Measurements from ENCODE around the gene BANP. TPM values are rescaled to one million over a fixed set of nuclear protein-coding genes. Genes with fewer than 3 reads are reported as not detected.

Gene BANP
- polyA plus RNA-seq, 1 of the 3 experiments (the other 2 are of a cell fraction): 16.8 TPM

DNA sequence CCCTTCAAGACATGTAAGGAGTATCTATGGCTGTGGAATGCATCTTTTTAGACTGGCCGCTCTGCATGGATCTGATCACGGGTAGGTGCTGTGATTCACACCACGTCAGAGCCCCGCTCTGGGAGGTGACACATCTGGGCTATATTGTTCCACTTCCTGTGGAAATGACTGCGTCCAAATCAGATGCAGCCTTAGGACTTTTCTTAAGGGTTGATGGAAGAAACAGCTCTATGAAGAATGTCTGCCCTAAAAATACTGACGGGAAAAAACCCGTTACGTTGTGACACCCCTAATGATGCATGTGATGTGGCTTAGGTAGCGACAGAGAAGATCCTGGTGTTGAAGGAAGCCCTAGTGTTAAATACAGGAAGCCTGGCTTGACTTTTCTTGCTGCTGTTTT lies 12.2 kb downstream of the BANP start:
- peak overlapping the region; percentile 34 to 71; a peak in 3 of 4 replicates for H3K27ac ChIP-seq (ENCODE audit: low read depth in 2 of 2, low read length in 1 of 2)
- H3F3A ChIP-seq (replicated peaks; ENCODE audit: insufficient read depth): peaks cover 14% of the 10 kb centered on the region
- H3K4me1 ChIP-seq (ENCODE audit: control insufficient read depth in 1 of 2, insufficient read depth in 2 of 2, low read depth in 1 of 2, low read length in 1 of 2): peaks cover 13 to 35% of the 10 kb centered on the region in 2 experiments; a peak in 2 of 4 replicates
- peak overlapping the region; percentile 2; the same call in 1 of the 2 replicates for H3K9ac ChIP-seq
- peaks cover 70% of the 10 kb centered on the region for H3K79me2 ChIP-seq (ENCODE audit: insufficient read depth)
- no peaks in the 10 kb centered on the region for H3K9me3 ChIP-seq
- no peaks in the 10 kb centered on the region for H4K20me1 ChIP-seq (ENCODE audit: insufficient read depth)
- no peak overlapping the region for H3K4me3 ChIP-seq (ENCODE audit: low read depth in 2 of 2, low read length in 1 of 2)
- CTCF ChIA-PET: no interaction called here
- POLR2A ChIA-PET: no interaction called here
- 48% methylated on average over 9 of the region's 9 CpGs for WGBS (ENCODE audit: low lambda C conversion rate)
- no peaks in the 10 kb centered on the region for H3K9me2 ChIP-seq
- TF ChIP-seq SMC3 (IDR thresholded peaks at IDR 0.05; ENCODE audit: low read depth, low read length) (no peak), TCF12 (IDR thresholded peaks at IDR 0.05) (peak; percentile 38; the same call in 1 of the 2 replicates)
- peak overlapping the region; percentile 61 for H3K4me2 ChIP-seq
- no peaks in the 10 kb centered on the region for H3K27me3 ChIP-seq (ENCODE audit: insufficient read depth)
- H2AFZ ChIP-seq (ENCODE audit: low read depth): peak overlapping the region; percentile 42; the same call in 1 of the 2 replicates
- no peak for DNase-seq
- no peaks in the 10 kb centered on the region for H3K36me3 ChIP-seq (replicated peaks in 1 of 2; ENCODE audit: control insufficient read depth in 1 of 2, insufficient read depth in 2 of 2, low read length in 1 of 2)

DNA sequence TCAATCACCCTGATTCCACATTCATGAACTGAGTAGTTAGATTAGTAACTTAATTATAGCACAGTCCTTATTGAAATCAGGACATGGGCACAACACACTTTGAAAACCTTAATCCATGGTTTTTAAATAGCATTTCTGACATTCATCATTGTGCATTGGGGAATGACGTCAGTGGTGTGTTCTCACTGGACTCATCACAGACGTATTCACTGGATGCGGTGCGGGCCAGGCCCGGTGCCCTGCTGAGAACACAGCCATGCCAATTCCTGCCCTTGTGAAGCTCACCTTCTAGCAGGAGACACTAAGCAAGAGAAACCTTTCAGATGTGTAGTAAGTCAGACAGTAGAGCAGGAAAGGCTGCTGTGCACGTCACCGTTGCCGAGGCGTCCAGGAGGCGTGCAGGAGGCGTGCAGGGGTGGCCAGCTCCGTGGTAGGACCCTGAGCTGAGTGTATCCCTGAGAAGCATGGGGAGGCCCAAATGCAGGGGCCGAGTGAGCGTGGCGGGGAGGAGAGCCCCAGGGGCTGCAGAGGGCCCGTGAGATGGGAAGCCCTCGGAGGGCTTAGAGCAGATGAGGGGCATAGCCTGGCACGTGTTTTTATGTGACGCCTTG lies 12.9 kb downstream of the BANP start:
- Histone ChIP-seq H3K27me3 (ENCODE audit: insufficient read depth) (no peaks in the 10 kb centered on the region), H3K9ac (peak overlapping the region; percentile 2; the same call in 1 of the 2 replicates), H3K4me2 (peak overlapping the region; percentile 61; the same call in 1 of the 2 replicates), H3K79me2 (ENCODE audit: insufficient read depth) (peaks cover 70% of the 10 kb centered on the region), H3K4me1 (ENCODE audit: control insufficient read depth in 1 of 2, insufficient read depth in 2 of 2, low read depth in 1 of 2, low read length in 1 of 2) (peaks cover 13 to 30% of the 10 kb centered on the region in 2 experiments; a peak in 2 of 4 replicates), H3K9me2 (no peaks in the 10 kb centered on the region), H3K9me3 (no peaks in the 10 kb centered on the region), H3F3A (replicated peaks; ENCODE audit: insufficient read depth) (peaks cover 14% of the 10 kb centered on the region), H3K36me3 (replicated peaks in 1 of 2; ENCODE audit: control insufficient read depth in 1 of 2, insufficient read depth in 2 of 2, low read length in 1 of 2) (no peaks in the 10 kb centered on the region), H3K27ac (ENCODE audit: low read depth in 2 of 2, low read length in 1 of 2) (peak overlapping the region in 1 of 2 experiments; percentile 71; a peak in 3 of 4 replicates), H2AFZ (ENCODE audit: low read depth) (no peak overlapping the region), H4K20me1 (ENCODE audit: insufficient read depth) (no peaks in the 10 kb centered on the region), H3K4me3 (ENCODE audit: low read depth in 2 of 2, low read length in 1 of 2) (no peak overlapping the region)
- ChIA-PET CTCF (no interaction called here), POLR2A (no interaction called here)
- 87% methylated on average over 19 of the region's 19 CpGs for WGBS (ENCODE audit: low lambda C conversion rate)
- TF ChIP-seq, protein P1, sequence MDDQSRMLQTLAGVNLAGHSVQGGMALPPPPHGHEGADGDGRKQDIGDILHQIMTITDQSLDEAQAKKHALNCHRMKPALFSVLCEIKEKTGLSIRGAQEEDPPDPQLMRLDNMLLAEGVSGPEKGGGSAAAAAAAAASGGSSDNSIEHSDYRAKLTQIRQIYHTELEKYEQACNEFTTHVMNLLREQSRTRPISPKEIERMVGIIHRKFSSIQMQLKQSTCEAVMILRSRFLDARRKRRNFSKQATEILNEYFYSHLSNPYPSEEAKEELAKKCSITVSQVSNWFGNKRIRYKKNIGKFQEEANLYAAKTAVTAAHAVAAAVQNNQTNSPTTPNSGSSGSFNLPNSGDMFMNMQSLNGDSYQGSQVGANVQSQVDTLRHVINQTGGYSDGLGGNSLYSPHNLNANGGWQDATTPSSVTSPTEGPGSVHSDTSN (IDR thresholded peaks at IDR 0.05): no peak
- TF ChIP-seq YY1 (IDR thresholded peaks at IDR 0.05; ENCODE audit: low read depth) (no peak), TCF12 (IDR thresholded peaks at IDR 0.05) (no peak), CTCF (IDR thresholded peaks at IDR 0.05) (no peak), FOXJ3 (CRISPR knock-in tag; IDR thresholded peaks at IDR 0.05) (no peak), RXRA (IDR thresholded peaks at IDR 0.05; ENCODE audit: borderline replicate concordance, low read depth) (no peak), RAD21 (IDR thresholded peaks at IDR 0.05; ENCODE audit: low read length) (no peak), FOXM1 (IDR thresholded peaks at IDR 0.05; ENCODE audit: low read depth) (no peak), MEF2A (IDR thresholded peaks at IDR 0.05; ENCODE audit: borderline replicate concordance, low read depth) (no peak), GABPA (IDR thresholded peaks at IDR 0.05; ENCODE audit: low read depth) (no peak), NFIC (IDR thresholded peaks at IDR 0.05; ENCODE audit: borderline replicate concordance) (no peak), ZBTB33 (IDR thresholded peaks at IDR 0.05; ENCODE audit: borderline replicate concordance, low read depth) (no peak), TEAD4 (IDR thresholded peaks at IDR 0.05; ENCODE audit: borderline replicate concordance, insufficient read depth) (no peak), RCOR1 (IDR thresholded peaks at IDR 0.05; ENCODE audit: low read length) (no peak), CHD2 (IDR thresholded peaks at IDR 0.05; ENCODE audit: low read length, partially characterized antibody) (no peak), EZH2phosphoT487 (IDR thresholded peaks at IDR 0.05; ENCODE audit: borderline replicate concordance, low read depth) (no peak), FOSL2 (IDR thresholded peaks at IDR 0.05; ENCODE audit: borderline replicate concordance, low read depth) (no peak), JUND (IDR thresholded peaks at IDR 0.05) (no peak), POLR2AphosphoS5 (IDR thresholded peaks at IDR 0.05; ENCODE audit: low read depth, low read length) (no peak)
- TF ChIP-seq, protein P2, sequence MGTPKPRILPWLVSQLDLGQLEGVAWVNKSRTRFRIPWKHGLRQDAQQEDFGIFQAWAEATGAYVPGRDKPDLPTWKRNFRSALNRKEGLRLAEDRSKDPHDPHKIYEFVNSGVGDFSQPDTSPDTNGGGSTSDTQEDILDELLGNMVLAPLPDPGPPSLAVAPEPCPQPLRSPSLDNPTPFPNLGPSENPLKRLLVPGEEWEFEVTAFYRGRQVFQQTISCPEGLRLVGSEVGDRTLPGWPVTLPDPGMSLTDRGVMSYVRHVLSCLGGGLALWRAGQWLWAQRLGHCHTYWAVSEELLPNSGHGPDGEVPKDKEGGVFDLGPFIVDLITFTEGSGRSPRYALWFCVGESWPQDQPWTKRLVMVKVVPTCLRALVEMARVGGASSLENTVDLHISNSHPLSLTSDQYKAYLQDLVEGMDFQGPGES (IDR thresholded peaks at IDR 0.05; ENCODE audit: low read depth, low read length): no peak
- DNase-seq: no peak
